K562 (cell line): ENCODE results near the gene IL10RB. TPM values are rescaled to one million over a fixed set of nuclear protein-coding genes. Genes with fewer than 3 reads are reported as not detected.
A peak's percentile ranks its signal among the peaks of the same experiment; 100 is the strongest.
"Not testable (repeated sequence)": the region's sequence is repeated elsewhere in the genome, so short reads cannot be mapped to it uniquely, and the experiment has no call there.

ENCODE experiments used
- ATAC-seq: fragments of 200-7000 bp; cut with Tn5 transposase; 3 replicates; pipeline ENCODE4 v1.9.1; 2020; ENCODE audit warnings: moderate library complexity
- BruUV-seq: library from RNA; stranded (reverse); fragments of 400-500 nt; replicated peaks from 2 replicates; lab custom pipeline; 2021; lab: Mats Ljungman, UMichigan
- CTCF ChIA-PET: fragments of 300-600 bp; formaldehyde crosslinking; extraction: SDS; loops from one replicate; lab custom pipeline; 2021; ENCODE audit warnings: low intra/inter-chr PET ratio; lab: Yijun Ruan, JAX
- POLR2A ChIA-PET: fragments of 300-600, 350-650 bp; sonication (Branson Sonifier 250); formaldehyde crosslinking; extraction: SDS; loops from one replicate; lab custom pipeline; 2021; ENCODE audit warnings: antibody characterized with exemption, inconsistent platforms; lab: Yijun Ruan, JAX
- DNase-seq, 4 experiments: peaks; one replicate each; pipeline versions ENCODE4 v3.0.0 to v3.0.0-alpha.2; 2011 to 2018; ENCODE audit warnings: low spot score in 3 of 4, mixed read lengths in 3 of 4; ENCODE audit errors: extremely low read depth in 1 of 4
- FAIRE-seq: peaks from 2 replicates; lab custom pipeline; 2011; peaks lifted over from hg19 to GRCh38; lab: Jason Lieb, UNC
- H2AFZ ChIP-seq: 2 replicates; pipeline ENCODE4 v1.6.0; 2011; ENCODE audit warnings: low read depth, low read length, control low read depth, inconsistent platforms
- H3K27ac ChIP-seq: fragments of 200-600 bp; 3 replicates; pipeline ENCODE4 v1.8.0; 2011; ENCODE audit warnings: low read depth, mild to moderate bottlenecking, control low read depth, inconsistent platforms, low read length, moderate library complexity, mixed read lengths; ENCODE audit errors: extremely low read depth
- H3K27me3 ChIP-seq, 2 experiments: fragments of 300-600 bp in 1 of 2; 2 replicates in 1 of 2; 3 replicates in 1 of 2; pipeline versions ENCODE4 v1.6.0 to v1.8.0; 2011; ENCODE audit warnings: inconsistent platforms in 2 of 2, low read length in 2 of 2, mild to moderate bottlenecking in 1 of 2, mixed read lengths in 1 of 2, moderate library complexity in 1 of 2; ENCODE audit not compliant: control insufficient read depth in 2 of 2, insufficient read depth in 2 of 2
- H3K36me3 ChIP-seq: fragments of 300-600 bp; 3 replicates; pipeline ENCODE4 v1.8.0; 2011; ENCODE audit warnings: mild to moderate bottlenecking, low read length, inconsistent platforms; ENCODE audit not compliant: control insufficient read depth, insufficient read depth
- H3K4me1 ChIP-seq, 2 experiments: fragments of 200-600 bp in 1 of 2; replicated peaks in 1 of 2; 2 replicates in 1 of 2; 3 replicates in 1 of 2; pipeline versions ENCODE4 v1.5.1 to v1.8.0; 2011; ENCODE audit warnings: inconsistent platforms in 2 of 2, low read length in 2 of 2, mild to moderate bottlenecking in 1 of 2, mixed read lengths in 1 of 2, moderate library complexity in 1 of 2; ENCODE audit not compliant: control insufficient read depth in 2 of 2, insufficient read depth in 2 of 2
- H3K4me2 ChIP-seq: 2 replicates; pipeline ENCODE4 v1.6.1; 2011; ENCODE audit warnings: low read length, control low read depth, inconsistent platforms, mixed read lengths; ENCODE audit not compliant: insufficient read depth
- H3K4me3 ChIP-seq: fragments of 200-600 bp; sonication (generic), shearing (Covaris generic); 2 replicates; pipeline ENCODE4 v1.5.1; 2016; ENCODE audit warnings: control low read depth, inconsistent platforms
- H3K79me2 ChIP-seq: fragments of 200-600 bp; 3 replicates; pipeline ENCODE4 v1.8.0; 2011; ENCODE audit warnings: low read length, inconsistent platforms; ENCODE audit not compliant: control insufficient read depth, insufficient read depth
- H3K9ac ChIP-seq, 2 experiments: 2 replicates each; pipeline versions ENCODE4 v1.6.0 to v1.6.1; 2011; ENCODE audit warnings: low read depth in 2 of 2, low read length in 2 of 2, control low read depth in 1 of 2, inconsistent platforms in 1 of 2, mild to moderate bottlenecking in 1 of 2, mixed read lengths in 1 of 2; ENCODE audit not compliant: insufficient read depth in 1 of 2
- H3K9me1 ChIP-seq: one replicate; pipeline ENCODE4 v1.6.0; 2011; ENCODE audit warnings: inconsistent platforms, mild to moderate bottlenecking, low read length, moderate library complexity; ENCODE audit not compliant: control insufficient read depth, insufficient read depth
- H3K9me3 ChIP-seq: replicated peaks from 2 replicates; pipeline ENCODE4 v1.5.1; 2011; ENCODE audit warnings: low read depth, low read length, inconsistent platforms; ENCODE audit not compliant: control insufficient read depth, insufficient read depth
- H4K20me1 ChIP-seq: replicated peaks from 2 replicates; pipeline ENCODE4 v1.6.1; 2011; ENCODE audit warnings: low read length, inconsistent platforms, mixed read lengths; ENCODE audit not compliant: control insufficient read depth, insufficient read depth
- ARID1B ChIP-seq: fragments of 450-650 bp; IDR thresholded peaks from 2 replicates; pipeline ENCODE4 v1.6.1; 2016; ENCODE audit warnings: antibody characterized with exemption, mild to moderate bottlenecking, inconsistent platforms
- BRF2 ChIP-seq: IDR thresholded peaks from 3 replicates; pipeline ENCODE4 v1.6.1; 2011; ENCODE audit warnings: borderline replicate concordance, mild to moderate bottlenecking; ENCODE audit not compliant: insufficient read length, insufficient read depth
- CBFB ChIP-seq: sonication (generic); formaldehyde crosslinking; IDR thresholded peaks from 2 replicates; pipeline ENCODE4 v1.4.0; 2020; ENCODE audit warnings: mild to moderate bottlenecking, missing genetic modification reagents
- DMBX1 ChIP-seq: fragments of 250-450 bp; sonication (Bioruptor Pico); IDR thresholded peaks from 2 replicates; pipeline ENCODE4 v1.8.0; 2022; ENCODE audit warnings: inconsistent platforms, mild to moderate bottlenecking, moderate library complexity, borderline replicate concordance
- HMG20A ChIP-seq: fragments of 450-650 bp; formaldehyde crosslinking; conservative IDR thresholded peaks from 2 replicates; pipeline ENCODE4 v1.4.0; 2020; ENCODE audit warnings: mild to moderate bottlenecking, mixed read lengths
- LARP7 ChIP-seq: fragments of 450-650 bp; IDR thresholded peaks from 2 replicates; pipeline ENCODE4 v1.6.1; 2016
- NONO ChIP-seq, 2 experiments: fragments of 200-400 bp in 1 of 2; fragments of 450-650 bp in 1 of 2; formaldehyde crosslinking in 1 of 2; IDR thresholded peaks; 2 replicates each; pipeline ENCODE4 v1.6.1; 2017; ENCODE audit warnings: low read depth in 2 of 2, mild to moderate bottlenecking in 2 of 2, moderate library complexity in 2 of 2, low read length in 1 of 2
- PATZ1 ChIP-seq: fragments of 250-450 bp; sonication (Bioruptor Pico); IDR thresholded peaks from 2 replicates; pipeline ENCODE4 v1.5.0; 2020; ENCODE audit warnings: mild to moderate bottlenecking, borderline replicate concordance
- PHTF2 ChIP-seq: fragments of 250-450 bp; sonication (Bioruptor Pico); IDR thresholded peaks from 2 replicates; pipeline ENCODE4 v1.5.0; 2021; ENCODE audit warnings: mild to moderate bottlenecking
- POLR2A ChIP-seq: fragments of 450-650 bp; conservative IDR thresholded peaks from 2 replicates; pipeline ENCODE4 v1.6.1; 2016
- SLC30A9 ChIP-seq: fragments of 250-450 bp; sonication (Bioruptor Pico); IDR thresholded peaks from 2 replicates; pipeline ENCODE4 v1.8.0; 2022; ENCODE audit warnings: mild to moderate bottlenecking, moderate library complexity
- TEAD1 ChIP-seq, 2 experiments: fragments of 450-650 bp in 1 of 2; sonication (generic) in 1 of 2; formaldehyde crosslinking; IDR thresholded peaks; 2 replicates each; pipeline versions ENCODE4 v1.4.0 to v1.8.0; 2020 to 2022; ENCODE audit warnings: mild to moderate bottlenecking in 2 of 2, missing genetic modification reagents in 1 of 2
- WGBS: fragments of 100-300 bp; shearing (Covaris generic); methylation state at CpG from one replicate; pipeline ENCODE4 v1.1.6; 2016; ENCODE audit warnings: low coverage, mixed read lengths; ENCODE audit not compliant: insufficient coverage; ENCODE audit errors: missing lambda C conversion rate; 5-methylcytosine and 5-hydroxymethylcytosine counted together
- in situ Hi-C: fragments of 300-500 bp; cut with MboI; formaldehyde crosslinking; loops from 4 replicates; pipeline ENCODE4 v1.15.0; 2018; ENCODE audit warnings: inconsistent platforms, mixed read lengths
- intact Hi-C: fragments of 100-400 bp; cut with micrococcal nuclease; formaldehyde crosslinking; loops from 2 replicates; pipeline ENCODE4 v1.14.2; 2022
- polyA plus RNA-seq, 8 experiments: library from polyadenylated mRNA; depleted of rRNA in 4 of 8; stranded (reverse) in 5 of 8; unstranded in 3 of 8; fragments of >200 nt; fragmentation: Nextera tagmentation in 2 of 8; fragmentation: Illumina TruSeq in 1 of 8; extraction: Ambion mirVana in 2 of 8; extraction: Trizol in 1 of 8; gene quantifications; 2 replicates each; pipeline versions ENCODE4 v1.2.1 to v1.2.3, GENCODE V29; 2011 to 2014; ENCODE audit warnings: inconsistent platforms in 1 of 8, missing spikeins in 1 of 8
- total RNA-seq, 7 experiments: library from RNA; depleted of rRNA in 6 of 7; stranded (reverse); fragments of >200 nt in 6 of 7; fragmentation: Illumina TruSeq in 2 of 7; extraction: Trizol in 2 of 7; gene quantifications; 2 replicates each; pipeline versions ENCODE4 v1.2.1 to v1.2.3, GENCODE V29; 2011 to 2021; ENCODE audit warnings: low replicate concordance in 1 of 7

Gene IL10RB
- total and polyA plus RNA-seq, 9 of the 15 experiments (the other 6 are each of a cell fraction or from before 2014, with no cell fraction given): 10.9 to 33.8 (median 23.0) TPM

- BruUV-seq, intact Hi-C loops, H2AFZ ChIP-seq, H3K9me3 ChIP-seq, H3K9ac ChIP-seq, H3K36me3 ChIP-seq, H3K4me2 ChIP-seq, H3K79me2 ChIP-seq, POLR2A ChIA-PET, H3K9me1 ChIP-seq, ATAC-seq, FAIRE-seq, DNase-seq, CTCF ChIA-PET, H4K20me1 ChIP-seq, H3K27ac ChIP-seq, in situ Hi-C loops, H3K4me3 ChIP-seq, H3K27me3 ChIP-seq: not testable (repeated sequence)
- peaks cover 12 to 14% of the 10 kb centered on the region in 2 experiments; a peak in 4 of 5 replicates for H3K4me1 ChIP-seq
- WGBS: 40% methylated on average over 3 of the region's 3 CpGs
Observed at GRCh38 chr21:33225376-33225775, 40.8 kb upstream of the IL10RB start.

- no peak overlapping the region for H3K4me2 ChIP-seq
- H4K20me1 ChIP-seq: no peaks in the 10 kb centered on the region
- POLR2A ChIA-PET: interaction anchor here (0.6 to 1.4 kb wide), 2 partner anchors 47 to 133 kb away, joined by 3 to 4 read pairs; no protein-coding TSS in a partner anchor
- BruUV-seq: no TSS peak
- CTCF ChIA-PET: no interaction called here
- no peaks in the 10 kb centered on the region for H3K27me3 ChIP-seq
- H3K79me2 ChIP-seq: peaks cover 32% of the 10 kb centered on the region
- peaks cover 29 to 36% of the 10 kb centered on the region in 2 experiments for H3K4me1 ChIP-seq
- ATAC-seq: no peak
- H2AFZ ChIP-seq: peak overlapping the region; percentile 25; the same call in 1 of the 2 replicates
- H3K4me3 ChIP-seq: no peak overlapping the region
- no peaks in the 10 kb centered on the region for H3K9me1 ChIP-seq
- no peak for DNase-seq
- 21% methylated on average over 3 of the region's 3 CpGs for WGBS
- FAIRE-seq: no peak
- intact Hi-C loops (no loop called here), in situ Hi-C loops (no loop called here)
- peaks cover 5% of the 10 kb centered on the region; the same call in 1 of the 3 replicates for H3K36me3 ChIP-seq
- H3K9me3 ChIP-seq: no peaks in the 10 kb centered on the region
- H3K9ac ChIP-seq: no peak overlapping the region
- no peak overlapping the region for H3K27ac ChIP-seq
- no peak for TF ChIP-seq SLC30A9 (CRISPR knock-in tag)
- TF ChIP-seq TEAD1 (CRISPR knock-in tag; IDR thresholded peaks at IDR 0.05): no peak
- TF ChIP-seq DMBX1 (CRISPR knock-in tag): no peak
- no peak for TF ChIP-seq POLR2A
- no peak for TF ChIP-seq HMG20A (CRISPR knock-in tag)
- TF ChIP-seq NONO (IDR thresholded peaks at IDR 0.05; ENCODE audit: low read depth in 2 of 2, low read length in 1 of 2): no peak
- no peak for TF ChIP-seq PATZ1
- no peak for TF ChIP-seq CBFB (CRISPR knock-in tag)
- no peak for TF ChIP-seq ARID1B
- no peak for TF ChIP-seq PHTF2 (CRISPR knock-in tag)
- TF ChIP-seq LARP7: no peak
- no peak for TF ChIP-seq BRF2
Observed at GRCh38 chr21:33228455-33228854, 37.7 kb upstream of the IL10RB start.
